Gastrocnemius medialis (tissue), 4 donors: ENCODE results near the gene LAIR2. TPM values are rescaled to one million over a fixed set of nuclear protein-coding genes. Genes with fewer than 3 reads are reported as not detected.
"Not testable (repeated sequence)": the region's sequence is repeated elsewhere in the genome, so short reads cannot be mapped to it uniquely, and the experiment has no call there.

Experiments
- ATAC-seq, 2 donors: fragments of 150-250 bp; one replicate each; pipeline ENCODE4 v1.9.1; 2016
- DNase-seq, 2 donors: peaks; one replicate each; pipeline ENCODE4 v3.0.0-alpha.2; 2019
- H3K27ac ChIP-seq, 4 donors: fragments of 200-600 bp; sonication (generic); 1 replicate in 1 of 4; 2 replicates in 3 of 4; pipeline ENCODE4 v1.5.1; 2016 to 2018; ENCODE audit warnings: mild to moderate bottlenecking in 2 of 4, moderate library complexity in 1 of 4
- H3K27me3 ChIP-seq, 3 donors: fragments of 200-600 bp; sonication (generic) in 2 of 3; 1 replicate in 1 of 3; 2 replicates in 2 of 3; pipeline versions ENCODE4 v1.5.1 to v1.6.0; 2016 to 2019; ENCODE audit warnings: mild to moderate bottlenecking in 1 of 3, moderate library complexity in 1 of 3
- H3K36me3 ChIP-seq, 2 donors: fragments of 200-600 bp; sonication (generic) in 1 of 2; one replicate each; pipeline ENCODE4 v1.5.1; 2017 to 2018
- H3K4me1 ChIP-seq, 2 donors: fragments of 200-600 bp; sonication (generic) in 1 of 2; one replicate each; pipeline ENCODE4 v1.5.1; 2016 to 2017; ENCODE audit warnings: mild to moderate bottlenecking in 2 of 2
- H3K4me3 ChIP-seq, 4 donors: fragments of 200-600 bp; sonication (generic) in 3 of 4; 1 replicate in 1 of 4; 2 replicates in 3 of 4; pipeline ENCODE4 v1.5.1; 2016 to 2019; ENCODE audit warnings: mild to moderate bottlenecking in 2 of 4
- H3K9me3 ChIP-seq, 3 donors: fragments of 200-600 bp; sonication (generic) in 2 of 3; 1 replicate in 1 of 3; 2 replicates in 2 of 3; pipeline ENCODE4 v1.5.1; 2016 to 2019
- CTCF ChIP-seq, 5 experiments: fragments of 450-650 bp in 3 of 5; fragments of 200-600 bp in 2 of 5; sonication (generic) in 2 of 5; IDR thresholded peaks in 4 of 5; conservative IDR thresholded peaks in 1 of 5; 1 replicate in 4 of 5; 2 replicates in 1 of 5; pipeline ENCODE4 v1.5.1; 2016 to 2019; ENCODE audit warnings: antibody characterized with exemption in 5 of 5, mild to moderate bottlenecking in 3 of 5, moderate library complexity in 3 of 5
- POLR2A ChIP-seq, 2 donors: fragments of 450-650 bp; IDR thresholded peaks; one replicate each; pipeline ENCODE4 v1.6.1; 2017; ENCODE audit warnings: antibody characterized with exemption in 2 of 2, mild to moderate bottlenecking in 2 of 2, moderate library complexity in 2 of 2
- in situ Hi-C, 4 donors: fragments of 200-750 bp; cut with MboI; loops; one replicate each; pipeline versions ENCODE4 v1.15.0 to v1.8.0; 2017; ENCODE audit warnings: low sequenced_read_pairs in 4 of 4
- intact Hi-C: fragments of 100-400 bp; cut with DNase I; formaldehyde crosslinking; loops from one replicate; pipeline ENCODE4 v1.15.1; 2023; ENCODE audit warnings: low total_unique reads
- total RNA-seq, 4 donors: library from RNA; depleted of rRNA; stranded (reverse); fragments of >200 nt; gene quantifications; one replicate each; pipeline versions ENCODE4 v1.1.0 to v1.2.3, GENCODE V29; 2016

LAIR2 gene
- total RNA-seq, 4 donors from 2014 or later = not detected

DNA sequence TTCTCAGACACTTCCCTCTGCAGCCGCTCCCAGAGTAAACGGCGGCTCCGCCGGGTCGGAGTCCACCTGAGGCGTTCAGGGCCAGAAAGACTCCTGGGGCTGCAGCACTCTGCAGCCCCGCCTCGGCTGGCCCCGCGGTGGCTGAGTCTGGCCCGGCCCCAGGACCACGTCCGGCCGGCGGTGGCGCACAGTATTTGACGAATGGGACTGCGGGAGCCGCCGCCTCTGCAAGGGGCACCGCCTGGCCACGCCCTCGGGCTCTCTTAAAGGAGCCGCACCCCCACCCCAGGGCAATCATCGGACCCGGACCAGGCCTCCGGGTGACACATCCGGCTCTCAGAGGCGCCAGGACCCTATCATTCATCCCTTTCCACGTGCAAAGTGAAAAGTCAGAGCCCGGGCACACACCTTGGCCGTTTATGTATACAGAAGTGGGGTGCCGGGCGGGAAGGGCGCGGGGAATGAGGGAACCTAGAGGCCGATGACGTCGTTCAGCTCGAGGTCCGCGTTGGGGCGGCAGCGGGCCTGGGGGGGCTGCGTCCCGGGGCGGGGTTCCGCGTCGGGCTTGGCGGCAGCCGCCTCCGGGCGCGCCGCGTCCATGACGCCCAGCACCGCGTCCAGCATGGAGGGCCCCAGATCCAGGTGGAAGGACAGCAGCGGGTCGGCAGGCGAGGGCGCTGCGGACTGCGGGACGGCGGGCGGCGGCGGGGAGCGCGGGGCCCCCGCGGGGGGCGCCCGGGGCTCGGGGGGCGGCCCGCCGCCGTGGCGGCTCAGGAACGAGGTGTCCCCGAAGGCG, 37.8 kb upstream of the LAIR2 start:
- DNase-seq (peak; percentile 75 to 84), ATAC-seq (peak; percentile 50 to 56)
- intact Hi-C loops = loop anchor here (1.0 to 10.0 kb wide), 4 partner anchors 300 to 790 kb away; partner anchors contain the start of genes PPP6R1, PRPF31 and TFPT
- Histone ChIP-seq H3K36me3 (peaks cover 0 to 23% of the 10 kb centered on the region in 2 donors), H3K4me1 (peaks cover 7 to 24% of the 10 kb centered on the region in 2 donors), H3K9me3 (no peaks in the 10 kb centered on the region), H3K27me3 (peaks cover 0 to under 1% (median under 1%) of the 10 kb centered on the region in 3 donors), H3K27ac (peak overlapping the region; percentile 78 to 92 (median 84)), H3K4me3 (peak overlapping the region; percentile 54 to 81 (median 62))
- in situ Hi-C loops = no loop called here
- peak in 3 of 5 experiments; percentile 8 to 29 (median 16) for TF ChIP-seq CTCF (IDR thresholded peaks at IDR 0.05 in 4 of 5, conservative IDR thresholded peaks at IDR 0.05 in 1 of 5)
- peak in 1 of 2 donors; percentile 23 for TF ChIP-seq POLR2A (IDR thresholded peaks at IDR 0.05)

DNA sequence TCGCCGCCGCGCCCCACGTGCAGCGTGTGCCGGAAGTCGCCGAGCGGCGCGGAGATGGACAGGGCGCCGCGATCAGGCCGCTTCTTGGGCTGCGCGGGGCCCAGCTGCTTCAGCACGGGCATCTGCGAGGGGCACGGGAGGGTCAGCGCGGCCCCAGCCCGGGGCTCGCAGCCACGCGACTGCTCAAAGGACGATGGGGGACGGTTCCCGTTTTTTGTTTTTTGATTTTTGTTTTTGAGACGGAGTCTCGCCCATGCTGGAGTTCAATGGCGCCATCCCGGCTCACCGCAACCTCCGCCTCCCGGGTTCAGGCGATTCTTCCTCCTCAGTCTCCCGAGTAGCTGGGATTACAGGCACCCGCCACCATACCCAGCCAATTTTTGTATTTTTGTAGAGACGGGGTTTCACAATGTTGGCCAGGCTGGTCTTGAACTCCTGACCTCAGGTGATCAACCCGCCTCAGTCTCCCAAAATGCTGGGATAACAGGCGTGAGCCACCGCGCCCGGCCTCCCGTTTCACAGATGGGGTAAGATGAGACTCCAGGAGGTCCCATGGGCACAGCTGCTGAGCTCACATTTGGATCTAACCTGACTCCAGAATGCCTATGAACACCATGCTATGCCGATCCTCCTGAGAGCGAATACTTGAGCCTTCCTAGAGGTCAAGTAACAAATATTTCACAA, 37.1 kb upstream of the LAIR2 start:
- ATAC-seq (no peak), DNase-seq (no peak)
- Histone ChIP-seq H3K9me3 (no peaks in the 10 kb centered on the region), H3K36me3 (peaks cover 0 to 16% of the 10 kb centered on the region in 2 donors), H3K27me3 (peaks cover 2 to 5% (median 2%) of the 10 kb centered on the region in 3 donors), H3K4me1 (peaks cover 12 to 25% of the 10 kb centered on the region in 2 donors), H3K4me3 (peak overlapping the region in 1 of 4 donors; percentile 68), H3K27ac (no peak overlapping the region)
- intact Hi-C loops = loop anchor here (10.0 kb wide), 3 partner anchors 301 to 789 kb away; partner anchors contain the start of gene PPP6R1
- in situ Hi-C loops = no loop called here
- TF ChIP-seq POLR2A (IDR thresholded peaks at IDR 0.05) (no peak), CTCF (IDR thresholded peaks at IDR 0.05 in 4 of 5, conservative IDR thresholded peaks at IDR 0.05 in 1 of 5) (no peak)

GRCh38 chr19:54466110-54466480, 36.5 kb upstream of the LAIR2 start:
- H3K27ac ChIP-seq, DNase-seq, ATAC-seq, H3K9me3 ChIP-seq, in situ Hi-C loops, H3K4me3 ChIP-seq: not testable (repeated sequence)
- H3K4me1 ChIP-seq = peaks cover 15 to 30% of the 10 kb centered on the region in 2 donors
- intact Hi-C loops = loop anchor here (10.0 kb wide), 3 partner anchors 301 to 789 kb away; partner anchors contain the start of gene PPP6R1
- H3K27me3 ChIP-seq = peaks cover 6 to 10% (median 7%) of the 10 kb centered on the region in 3 donors
- H3K36me3 ChIP-seq = peaks cover 0 to 10% of the 10 kb centered on the region in 2 donors

GRCh38 chr19:54469496-54469934, 33.1 kb upstream of the LAIR2 start:
- ATAC-seq (peak; percentile 32 to 37), DNase-seq (no peak)
- H3K9me3 ChIP-seq = no peaks in the 10 kb centered on the region
- intact Hi-C loops (loop anchor here (10.0 kb wide), 3 partner anchors 305 to 785 kb away; partner anchors contain the start of gene PPP6R1), in situ Hi-C loops (no loop called here)
- peaks cover 8 to 13% of the 10 kb centered on the region in 2 donors for H3K4me1 ChIP-seq
- no peak for TF ChIP-seq CTCF (IDR thresholded peaks at IDR 0.05 in 4 of 5, conservative IDR thresholded peaks at IDR 0.05 in 1 of 5)
- TF ChIP-seq POLR2A (IDR thresholded peaks at IDR 0.05) = no peak
- no peaks in the 10 kb centered on the region for H3K36me3 ChIP-seq
- H3K27me3 ChIP-seq = peaks cover 10 to 20% (median 14%) of the 10 kb centered on the region in 3 donors
- no peak overlapping the region for H3K4me3 ChIP-seq
- peak overlapping the region in 3 of 4 donors; percentile 70 to 73 (median 71) for H3K27ac ChIP-seq
